Measurements from ENCODE around the gene SULT6B1.
"Not testable (repeated sequence)": the region's sequence is repeated elsewhere in the genome, so short reads cannot be mapped to it uniquely, and the experiment has no call there.

- TF ChIP-seq ZNF580 (tag by site-specific recombination; IDR thresholded peaks at IDR 0.05); ZNF138 (tag by site-specific recombination; IDR thresholded peaks at IDR 0.05; ENCODE audit: borderline replicate concordance); CTCF (tag by site-specific recombination; IDR thresholded peaks at IDR 0.05); PATZ1 (tag by site-specific recombination; IDR thresholded peaks at IDR 0.05): not testable (repeated sequence)
Measured at GRCh38 chr2:37195862-37196319, 7.4 kb upstream of the SULT6B1 start.

Data from HEK293 (cell line).